ENCODE results near the gene ZNF205.

Gene ZNF205

DNA sequence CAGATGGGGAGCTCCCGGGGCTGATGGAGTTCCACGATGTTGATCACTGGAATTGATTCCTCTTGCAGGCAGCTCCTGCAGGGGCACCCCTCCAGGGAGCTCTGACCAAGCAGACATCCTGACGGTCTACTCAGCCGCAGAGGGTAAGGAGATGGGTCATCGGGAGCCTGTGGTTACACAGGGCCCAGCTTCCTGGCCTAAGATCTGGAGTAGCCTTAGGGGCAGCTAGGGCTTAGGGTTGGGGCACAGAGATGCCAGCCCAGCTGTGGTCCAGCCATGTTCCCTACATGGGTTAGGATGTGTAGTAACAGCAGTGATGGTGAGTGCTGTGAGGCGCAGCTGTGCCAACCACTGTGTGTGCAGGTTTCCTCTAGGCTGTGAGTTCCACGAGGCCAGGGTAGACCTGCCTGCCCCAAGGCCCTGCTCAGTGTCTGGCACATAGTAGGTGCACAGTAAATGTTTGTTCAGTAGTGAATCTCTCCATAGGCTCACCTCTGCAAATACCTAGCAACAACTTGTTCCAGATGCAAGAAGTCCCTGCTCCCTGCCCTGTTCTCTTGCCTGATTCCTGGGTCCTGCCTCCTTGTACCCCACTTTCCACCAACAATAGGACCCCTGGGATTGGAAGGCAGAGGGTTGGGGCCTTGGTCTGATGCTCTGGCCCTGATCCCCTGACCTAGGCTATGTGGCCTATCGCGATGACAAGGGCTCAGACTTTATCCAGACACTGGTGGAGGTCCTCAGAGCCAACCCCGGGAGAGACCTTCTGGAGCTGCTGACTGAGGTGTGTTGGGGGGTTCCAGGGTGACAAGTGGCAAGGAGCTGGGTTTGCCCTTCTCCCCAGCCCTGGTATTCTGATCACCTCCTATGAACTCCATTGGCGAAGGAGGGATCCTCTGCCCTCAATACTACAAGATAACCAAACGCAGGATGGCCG lies 36.1 kb downstream of the ZNF205 start:
- Histone ChIP-seq H3K4me3 (ENCODE audit: low read depth, low read length) (no peak overlapping the region), H3K36me3 (ENCODE audit: control insufficient read depth in 2 of 2, insufficient read depth in 1 of 2, low read length in 2 of 2) (no peaks in the 10 kb centered on the region), H3K4me1 (ENCODE audit: control insufficient read depth, insufficient read depth, low read length) (no peaks in the 10 kb centered on the region), H3K9me3 (ENCODE audit: control insufficient read depth, insufficient read depth, low read depth, low read length) (no peaks in the 10 kb centered on the region), H3K27ac (ENCODE audit: extremely low read depth, low read depth, low read length) (no peak overlapping the region; the same call in 1 of the 2 replicates)
- CTCF ChIA-PET: interaction anchor here (0.6 to 2.4 kb wide), 6 partner anchors 14 to 354 kb away, joined by 3 to 20 read pairs (median 6); partner anchors contain the start of gene ZNF213
- no peak for TF ChIP-seq SCRT2 (tag by site-specific recombination; IDR thresholded peaks at IDR 0.05)
- TF ChIP-seq ZFP3 (tag by site-specific recombination; IDR thresholded peaks at IDR 0.05; ENCODE audit: low read depth): no peak
- peak; percentile 53; the same call in 1 of the 2 replicates for TF ChIP-seq ZNF664 (tag by site-specific recombination; IDR thresholded peaks at IDR 0.05)
- TF ChIP-seq EGR2 (tag by site-specific recombination; IDR thresholded peaks at IDR 0.05; ENCODE audit: low read depth): no peak
- no peak for TF ChIP-seq ZNF701 (tag by site-specific recombination; IDR thresholded peaks at IDR 0.05)
- POLR2A ChIA-PET: interaction anchor here (1.1 to 2.3 kb wide), 4 partner anchors 10 to 23 kb away, joined by 3 to 20 read pairs (median 10); partner anchors contain the start of gene ZNF213

DNA sequence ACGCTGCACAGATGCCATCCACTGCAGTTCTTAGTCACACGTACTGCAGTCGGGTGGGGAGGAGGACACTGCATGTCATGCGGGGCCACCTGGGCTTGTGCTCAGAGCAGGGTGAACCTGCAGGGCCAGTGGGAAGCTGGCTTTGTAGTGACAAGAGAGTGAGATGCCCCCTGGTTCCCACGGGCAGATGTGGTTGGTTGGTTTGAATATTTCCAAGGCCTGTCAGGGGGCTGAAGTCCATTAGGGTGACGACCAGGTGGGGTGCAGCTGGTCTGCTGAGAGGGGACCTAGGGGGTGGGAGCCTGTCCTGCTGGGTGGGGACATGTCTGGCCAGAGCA lies 36.8 kb downstream of the ZNF205 start:
- TF ChIP-seq, protein P1, sequence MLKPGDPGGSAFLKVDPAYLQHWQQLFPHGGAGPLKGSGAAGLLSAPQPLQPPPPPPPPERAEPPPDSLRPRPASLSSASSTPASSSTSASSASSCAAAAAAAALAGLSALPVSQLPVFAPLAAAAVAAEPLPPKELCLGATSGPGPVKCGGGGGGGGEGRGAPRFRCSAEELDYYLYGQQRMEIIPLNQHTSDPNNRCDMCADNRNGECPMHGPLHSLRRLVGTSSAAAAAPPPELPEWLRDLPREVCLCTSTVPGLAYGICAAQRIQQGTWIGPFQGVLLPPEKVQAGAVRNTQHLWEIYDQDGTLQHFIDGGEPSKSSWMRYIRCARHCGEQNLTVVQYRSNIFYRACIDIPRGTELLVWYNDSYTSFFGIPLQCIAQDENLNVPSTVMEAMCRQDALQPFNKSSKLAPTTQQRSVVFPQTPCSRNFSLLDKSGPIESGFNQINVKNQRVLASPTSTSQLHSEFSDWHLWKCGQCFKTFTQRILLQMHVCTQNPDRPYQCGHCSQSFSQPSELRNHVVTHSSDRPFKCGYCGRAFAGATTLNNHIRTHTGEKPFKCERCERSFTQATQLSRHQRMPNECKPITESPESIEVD (tag by site-specific recombination; IDR thresholded peaks at IDR 0.05): no peak
- TF ChIP-seq ZNF133 (tag by site-specific recombination; IDR thresholded peaks at IDR 0.05) (no peak), ZNF155 (tag by site-specific recombination; IDR thresholded peaks at IDR 0.05) (no peak), YY2 (tag by site-specific recombination; IDR thresholded peaks at IDR 0.05) (no peak), FEZF1 (tag by site-specific recombination; IDR thresholded peaks at IDR 0.05) (no peak), HOXA7 (CRISPR knock-in tag; IDR thresholded peaks at IDR 0.05; ENCODE audit: borderline replicate concordance) (no peak), ZNF302 (tag by site-specific recombination; IDR thresholded peaks at IDR 0.05; ENCODE audit: low read depth) (no peak), ZSCAN30 (tag by site-specific recombination; IDR thresholded peaks at IDR 0.05) (no peak), ZBTB48 (tag by site-specific recombination; IDR thresholded peaks at IDR 0.05) (no peak), ZNF433 (tag by site-specific recombination; IDR thresholded peaks at IDR 0.05; ENCODE audit: low read depth) (no peak), ZNF768 (tag by site-specific recombination; IDR thresholded peaks at IDR 0.05) (no peak), ZNF37A (tag by site-specific recombination; IDR thresholded peaks at IDR 0.05) (no peak), ZNF623 (tag by site-specific recombination; IDR thresholded peaks at IDR 0.05) (no peak), ZEB2 (tag by site-specific recombination; IDR thresholded peaks at IDR 0.05) (no peak), ZNF324 (tag by site-specific recombination; IDR thresholded peaks at IDR 0.05) (no peak), ZNF521 (tag by site-specific recombination; IDR thresholded peaks at IDR 0.05) (no peak)
- TF ChIP-seq, protein P2, sequence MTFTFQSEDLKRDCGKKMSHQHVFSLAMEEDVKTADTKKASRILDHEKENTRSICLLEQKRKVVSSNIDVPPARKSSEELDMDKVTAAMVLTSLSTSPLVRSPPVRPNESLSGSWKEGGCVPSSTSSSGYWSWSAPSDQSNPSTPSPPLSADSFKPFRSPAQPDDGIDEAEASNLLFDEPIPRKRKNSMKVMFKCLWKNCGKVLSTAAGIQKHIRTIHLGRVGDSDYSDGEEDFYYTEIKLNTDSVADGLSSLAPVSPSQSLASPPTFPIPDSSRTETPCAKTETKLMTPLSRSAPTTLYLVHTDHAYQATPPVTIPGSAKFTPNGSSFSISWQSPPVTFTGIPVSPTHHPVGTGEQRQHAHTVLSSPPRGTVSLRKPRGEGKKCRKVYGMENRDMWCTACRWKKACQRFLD (tag by site-specific recombination; IDR thresholded peaks at IDR 0.05): no peak
- TF ChIP-seq, protein P3, sequence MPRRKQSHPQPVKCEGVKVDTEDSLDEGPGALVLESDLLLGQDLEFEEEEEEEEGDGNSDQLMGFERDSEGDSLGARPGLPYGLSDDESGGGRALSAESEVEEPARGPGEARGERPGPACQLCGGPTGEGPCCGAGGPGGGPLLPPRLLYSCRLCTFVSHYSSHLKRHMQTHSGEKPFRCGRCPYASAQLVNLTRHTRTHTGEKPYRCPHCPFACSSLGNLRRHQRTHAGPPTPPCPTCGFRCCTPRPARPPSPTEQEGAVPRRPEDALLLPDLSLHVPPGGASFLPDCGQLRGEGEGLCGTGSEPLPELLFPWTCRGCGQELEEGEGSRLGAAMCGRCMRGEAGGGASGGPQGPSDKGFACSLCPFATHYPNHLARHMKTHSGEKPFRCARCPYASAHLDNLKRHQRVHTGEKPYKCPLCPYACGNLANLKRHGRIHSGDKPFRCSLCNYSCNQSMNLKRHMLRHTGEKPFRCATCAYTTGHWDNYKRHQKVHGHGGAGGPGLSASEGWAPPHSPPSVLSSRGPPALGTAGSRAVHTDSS (tag by site-specific recombination; IDR thresholded peaks at IDR 0.05): no peak
- TF ChIP-seq, protein P4, sequence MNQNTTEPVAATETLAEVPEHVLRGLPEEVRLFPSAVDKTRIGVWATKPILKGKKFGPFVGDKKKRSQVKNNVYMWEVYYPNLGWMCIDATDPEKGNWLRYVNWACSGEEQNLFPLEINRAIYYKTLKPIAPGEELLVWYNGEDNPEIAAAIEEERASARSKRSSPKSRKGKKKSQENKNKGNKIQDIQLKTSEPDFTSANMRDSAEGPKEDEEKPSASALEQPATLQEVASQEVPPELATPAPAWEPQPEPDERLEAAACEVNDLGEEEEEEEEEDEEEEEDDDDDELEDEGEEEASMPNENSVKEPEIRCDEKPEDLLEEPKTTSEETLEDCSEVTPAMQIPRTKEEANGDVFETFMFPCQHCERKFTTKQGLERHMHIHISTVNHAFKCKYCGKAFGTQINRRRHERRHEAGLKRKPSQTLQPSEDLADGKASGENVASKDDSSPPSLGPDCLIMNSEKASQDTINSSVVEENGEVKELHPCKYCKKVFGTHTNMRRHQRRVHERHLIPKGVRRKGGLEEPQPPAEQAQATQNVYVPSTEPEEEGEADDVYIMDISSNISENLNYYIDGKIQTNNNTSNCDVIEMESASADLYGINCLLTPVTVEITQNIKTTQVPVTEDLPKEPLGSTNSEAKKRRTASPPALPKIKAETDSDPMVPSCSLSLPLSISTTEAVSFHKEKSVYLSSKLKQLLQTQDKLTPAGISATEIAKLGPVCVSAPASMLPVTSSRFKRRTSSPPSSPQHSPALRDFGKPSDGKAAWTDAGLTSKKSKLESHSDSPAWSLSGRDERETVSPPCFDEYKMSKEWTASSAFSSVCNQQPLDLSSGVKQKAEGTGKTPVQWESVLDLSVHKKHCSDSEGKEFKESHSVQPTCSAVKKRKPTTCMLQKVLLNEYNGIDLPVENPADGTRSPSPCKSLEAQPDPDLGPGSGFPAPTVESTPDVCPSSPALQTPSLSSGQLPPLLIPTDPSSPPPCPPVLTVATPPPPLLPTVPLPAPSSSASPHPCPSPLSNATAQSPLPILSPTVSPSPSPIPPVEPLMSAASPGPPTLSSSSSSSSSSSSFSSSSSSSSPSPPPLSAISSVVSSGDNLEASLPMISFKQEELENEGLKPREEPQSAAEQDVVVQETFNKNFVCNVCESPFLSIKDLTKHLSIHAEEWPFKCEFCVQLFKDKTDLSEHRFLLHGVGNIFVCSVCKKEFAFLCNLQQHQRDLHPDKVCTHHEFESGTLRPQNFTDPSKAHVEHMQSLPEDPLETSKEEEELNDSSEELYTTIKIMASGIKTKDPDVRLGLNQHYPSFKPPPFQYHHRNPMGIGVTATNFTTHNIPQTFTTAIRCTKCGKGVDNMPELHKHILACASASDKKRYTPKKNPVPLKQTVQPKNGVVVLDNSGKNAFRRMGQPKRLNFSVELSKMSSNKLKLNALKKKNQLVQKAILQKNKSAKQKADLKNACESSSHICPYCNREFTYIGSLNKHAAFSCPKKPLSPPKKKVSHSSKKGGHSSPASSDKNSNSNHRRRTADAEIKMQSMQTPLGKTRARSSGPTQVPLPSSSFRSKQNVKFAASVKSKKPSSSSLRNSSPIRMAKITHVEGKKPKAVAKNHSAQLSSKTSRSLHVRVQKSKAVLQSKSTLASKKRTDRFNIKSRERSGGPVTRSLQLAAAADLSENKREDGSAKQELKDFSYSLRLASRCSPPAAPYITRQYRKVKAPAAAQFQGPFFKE (tag by site-specific recombination; IDR thresholded peaks at IDR 0.05; ENCODE audit: borderline replicate concordance): no peak
- no peak overlapping the region for H3K4me3 ChIP-seq (ENCODE audit: low read depth, low read length)
- H3K27ac ChIP-seq (ENCODE audit: extremely low read depth, low read depth, low read length): peak overlapping the region; percentile 88; the same call in 1 of the 2 replicates
- no peaks in the 10 kb centered on the region for H3K4me1 ChIP-seq (ENCODE audit: control insufficient read depth, insufficient read depth, low read length)
- ChIA-PET CTCF (interaction anchor here (0.6 to 2.4 kb wide), 5 partner anchors 9 to 1140 kb away, joined by 3 to 14 read pairs (median 3); partner anchors contain the start of gene ZNF213), POLR2A (interaction anchor here (1.7 to 2.3 kb wide), 3 partner anchors 10 to 20 kb away, joined by 5 to 38 read pairs (median 16); partner anchors contain the start of gene ZNF213)
- no peaks in the 10 kb centered on the region for H3K9me3 ChIP-seq (ENCODE audit: control insufficient read depth, insufficient read depth, low read depth, low read length)
- no peaks in the 10 kb centered on the region for H3K36me3 ChIP-seq (ENCODE audit: control insufficient read depth in 2 of 2, insufficient read depth in 1 of 2, low read length in 2 of 2)
